GM20000 (cell line): Measurements from ENCODE around the gene ZNF789.
A peak's percentile ranks its signal among the peaks of the same experiment; 100 is the strongest.
"Not testable (repeated sequence)": the region's sequence is repeated elsewhere in the genome, so short reads cannot be mapped to it uniquely, and the experiment has no call there.

Experiments
- DNase-seq: peaks from one replicate; pipeline ENCODE4 v3.0.0; 2012; ENCODE audit warnings: low spot score
- CTCF ChIP-seq: IDR thresholded peaks from 2 replicates; pipeline ENCODE4 v1.5.1; 2012; ENCODE audit warnings: mild to moderate bottlenecking, control low read depth; ENCODE audit errors: extremely low read depth, missing control alignments

ZNF789 gene

GRCh38 chr7:99499371-99499720, 26.7 kb downstream of the ZNF789 start:
- TF ChIP-seq CTCF, result no peak
- DNase-seq, result no peak

- peak; percentile 83 for DNase-seq
- TF ChIP-seq CTCF, result no peak
These were observed 27.3 kb downstream of the ZNF789 start, which contains the start of gene ZNF394 for GRCh38 chr7:99499721-99500636. Gene ZNF394 (minus strand): TSS chr7:99500281. CDS start chr7:99500093, 188 bp downstream.

GRCh38 chr7:99500637-99501009, 27.9 kb downstream of the ZNF789 start:
- DNase-seq, result no peak
- no peak for TF ChIP-seq CTCF

GRCh38 chr7:99501236-99501635, 28.5 kb downstream of the ZNF789 start:
- not testable (repeated sequence) for DNase-seq

- no peak for DNase-seq
- no peak for TF ChIP-seq CTCF
These were observed 31.6 kb downstream of the ZNF789 start for GRCh38 chr7:99504281-99504602.

GRCh38 chr7:99504603-99505323, 32.1 kb downstream of the ZNF789 start, which contains the start of gene ZKSCAN5:
Gene ZKSCAN5 (plus strand): TSS chr7:99504662. CDS start chr7:99506045, 1,383 bp downstream.
- peak; percentile 91 for DNase-seq
- TF ChIP-seq CTCF, result no peak

- DNase-seq, result no peak
- TF ChIP-seq CTCF, result no peak
These were observed 32.6 kb downstream of the ZNF789 start for GRCh38 chr7:99505324-99505662.
